ENCODE results near the gene CDX1. TPM values are rescaled to one million over a fixed set of nuclear protein-coding genes. Genes with fewer than 3 reads are reported as not detected.
"Not testable (repeated sequence)": the region's sequence is repeated elsewhere in the genome, so short reads cannot be mapped to it uniquely, and the experiment has no call there.

Gene CDX1
- total RNA-seq, 1 donor from 2014 or later: 0.29 TPM

DNA sequence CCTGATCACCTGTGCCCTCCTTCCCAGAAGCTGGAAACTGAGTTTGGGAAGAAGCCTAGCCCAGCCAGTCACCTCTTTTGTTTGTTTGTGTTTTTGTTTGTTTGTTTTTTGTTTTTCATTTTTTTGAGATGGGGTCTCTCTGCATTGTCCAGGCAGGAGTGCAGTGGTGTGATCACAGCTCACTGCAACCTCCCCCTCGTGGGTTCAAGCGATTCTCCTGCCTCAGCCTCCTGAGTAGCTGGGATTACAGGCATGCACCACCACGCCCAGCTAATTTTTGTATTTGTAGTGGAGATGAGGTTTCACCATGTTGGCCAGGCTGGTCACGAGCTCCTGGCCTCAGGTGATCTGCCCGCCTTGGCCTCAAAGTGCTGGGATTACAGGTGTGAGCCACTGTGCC is 67.1 kb downstream of the CDX1 start:
- not testable (repeated sequence) for DNase-seq (ENCODE audit: low spot score)

Other genes starting within 250 kb of the CDX1 start
- gene PDE6A, start 222.0 kb upstream of the CDX1 start, total RNA-seq: not detected
- 8.7 TPM for gene SLC26A2, start 206.0 kb upstream of the CDX1 start, total RNA-seq
- gene TIGD6, start 166.1 kb upstream of the CDX1 start, total RNA-seq: 6.5 TPM
- 29.6 TPM for gene HMGXB3, start 166.0 kb upstream of the CDX1 start, total RNA-seq
- gene CSF1R, start 80.2 kb upstream of the CDX1 start, total RNA-seq: 91.9 TPM
- gene PDGFRB, start 10.9 kb upstream of the CDX1 start, total RNA-seq: 97.8 TPM
- not detected for gene SLC6A7, start 23.3 kb downstream of the CDX1 start, total RNA-seq
- gene CAMK2A, start 123.0 kb downstream of the CDX1 start, total RNA-seq: 5.0 TPM
- 2.2 TPM for gene ARSI, start 136.1 kb downstream of the CDX1 start, total RNA-seq
- gene TCOF1, start 190.9 kb downstream of the CDX1 start, total RNA-seq: 29.4 TPM
- gene CD74, start 246.1 kb downstream of the CDX1 start, total RNA-seq: 1,336 TPM

Data from mucosa of gallbladder (tissue), 1 donor.